Transverse colon (tissue), 4 donors: ENCODE data around the gene RELT.

ENCODE experiments used
- EP300 ChIP-seq: sonication (generic); formaldehyde crosslinking; IDR thresholded peaks from one replicate; pipeline ENCODE4 v1.6.1; 2017; ENCODE audit warnings: antibody characterized with exemption, low read depth
- POLR2A ChIP-seq: fragments of 450-650 bp; IDR thresholded peaks from one replicate; pipeline ENCODE4 v1.6.1; 2016; ENCODE audit warnings: antibody characterized with exemption, mild to moderate bottlenecking, moderate library complexity
- POLR2AphosphoS5 ChIP-seq, 3 donors: sonication (generic); formaldehyde crosslinking; IDR thresholded peaks; one replicate each; pipeline ENCODE4 v1.6.1; 2016; ENCODE audit warnings: antibody characterized with exemption in 3 of 3
- TF ChIP-seq, protein P1 (sequence below), 5 experiments: fragments of 200-600 bp in 3 of 5; fragments of 450-650 bp in 2 of 5; sonication (generic) in 3 of 5; IDR thresholded peaks; 1 replicate in 2 of 5; 2 replicates in 3 of 5; pipeline ENCODE4 v1.5.1; 2016 to 2017; ENCODE audit warnings: antibody characterized with exemption in 5 of 5, inconsistent platforms in 3 of 5, mild to moderate bottlenecking in 2 of 5, moderate library complexity in 1 of 5

DNA sequence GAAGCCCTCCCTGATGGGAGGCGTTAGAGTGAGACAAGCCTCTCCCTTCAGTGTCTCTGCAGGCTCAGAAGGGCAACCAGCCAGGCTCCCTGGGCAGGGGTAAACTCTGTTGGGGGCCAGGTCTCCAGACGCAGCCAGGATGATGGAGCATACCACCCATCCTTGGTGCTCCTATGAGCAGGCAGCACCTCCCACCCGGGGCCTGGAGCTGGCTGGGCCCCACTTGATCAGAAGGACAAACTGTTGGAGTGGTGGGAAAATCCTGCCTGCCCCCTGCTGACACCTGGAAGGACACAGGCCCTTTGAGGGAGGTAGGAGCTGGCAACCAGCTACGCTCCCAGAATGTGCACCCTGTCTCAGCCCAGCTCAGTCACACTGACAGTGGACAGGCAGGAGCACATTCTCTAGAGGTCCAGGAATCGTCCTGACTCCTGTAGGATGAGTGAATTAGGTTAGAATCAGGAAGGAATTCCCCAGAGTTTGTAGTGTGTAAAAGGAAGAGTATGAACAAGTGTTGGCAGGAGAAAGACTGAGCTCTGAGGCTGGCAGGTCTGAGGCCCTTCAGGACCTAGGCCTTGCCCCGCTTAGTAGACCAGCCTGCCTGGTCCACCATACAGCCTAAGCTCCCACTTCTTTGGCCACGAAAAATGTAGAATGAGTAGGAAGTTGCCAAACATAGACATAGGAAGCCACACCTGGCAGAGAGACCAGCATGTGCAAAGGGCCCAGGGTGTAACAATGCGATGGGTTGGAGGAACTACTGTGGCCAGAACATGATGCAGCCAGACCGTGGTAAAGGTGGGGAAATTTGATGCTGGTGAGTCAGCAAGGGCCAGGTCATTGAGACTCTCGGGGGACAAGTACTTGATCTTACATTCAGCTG, 49.0 kb upstream of the RELT start:
- TF ChIP-seq, protein P1, sequence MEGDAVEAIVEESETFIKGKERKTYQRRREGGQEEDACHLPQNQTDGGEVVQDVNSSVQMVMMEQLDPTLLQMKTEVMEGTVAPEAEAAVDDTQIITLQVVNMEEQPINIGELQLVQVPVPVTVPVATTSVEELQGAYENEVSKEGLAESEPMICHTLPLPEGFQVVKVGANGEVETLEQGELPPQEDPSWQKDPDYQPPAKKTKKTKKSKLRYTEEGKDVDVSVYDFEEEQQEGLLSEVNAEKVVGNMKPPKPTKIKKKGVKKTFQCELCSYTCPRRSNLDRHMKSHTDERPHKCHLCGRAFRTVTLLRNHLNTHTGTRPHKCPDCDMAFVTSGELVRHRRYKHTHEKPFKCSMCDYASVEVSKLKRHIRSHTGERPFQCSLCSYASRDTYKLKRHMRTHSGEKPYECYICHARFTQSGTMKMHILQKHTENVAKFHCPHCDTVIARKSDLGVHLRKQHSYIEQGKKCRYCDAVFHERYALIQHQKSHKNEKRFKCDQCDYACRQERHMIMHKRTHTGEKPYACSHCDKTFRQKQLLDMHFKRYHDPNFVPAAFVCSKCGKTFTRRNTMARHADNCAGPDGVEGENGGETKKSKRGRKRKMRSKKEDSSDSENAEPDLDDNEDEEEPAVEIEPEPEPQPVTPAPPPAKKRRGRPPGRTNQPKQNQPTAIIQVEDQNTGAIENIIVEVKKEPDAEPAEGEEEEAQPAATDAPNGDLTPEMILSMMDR (IDR thresholded peaks at IDR 0.05), result no peak
- no peak for TF ChIP-seq POLR2AphosphoS5 (IDR thresholded peaks at IDR 0.05)
- TF ChIP-seq EP300, result no peak
- no peak for TF ChIP-seq POLR2A
